Chondrocyte (in vitro differentiated cells): ENCODE results near the gene UBFD1. TPM values are rescaled to one million over a fixed set of nuclear protein-coding genes. Genes with fewer than 3 reads are reported as not detected.

Experiments
- DNase-seq: peaks from one replicate; pipeline ENCODE4 v3.0.0; 2021; ENCODE audit warnings: mixed read lengths, low spot score
- H3K27ac Mint-ChIP-seq: one replicate; pipeline ENCODE4 v1.8.0; 2021; ENCODE audit warnings: mild to moderate bottlenecking, moderate library complexity, mixed read lengths; ENCODE audit not compliant: unreplicated experiment
- H3K27me3 Mint-ChIP-seq: 2 replicates; pipeline ENCODE4 v1.8.0; 2021; ENCODE audit warnings: low read depth, mixed read lengths
- H3K36me3 Mint-ChIP-seq: 2 replicates; pipeline ENCODE4 v1.8.0; 2021; ENCODE audit warnings: low read depth, mixed read lengths
- H3K4me1 Mint-ChIP-seq: 2 replicates; pipeline ENCODE4 v1.8.0; 2021; ENCODE audit warnings: low read depth, mild to moderate bottlenecking, mixed read lengths
- H3K4me3 Mint-ChIP-seq: one replicate; pipeline ENCODE4 v1.8.0; 2021; ENCODE audit warnings: mild to moderate bottlenecking, moderate library complexity, mixed read lengths; ENCODE audit not compliant: unreplicated experiment
- H3K9me3 Mint-ChIP-seq: 2 replicates; pipeline ENCODE4 v1.8.0; 2021; ENCODE audit warnings: low read depth, mixed read lengths
- total RNA-seq: library from RNA; stranded (reverse); gene quantifications from 3 replicates; pipeline ENCODE4 v1.2.1, GENCODE V29; 2021
- TF ChIP-seq, protein P1 (sequence below): fragments of 200-600 bp; sonication (generic); IDR thresholded peaks from 2 replicates; pipeline ENCODE4 v1.5.0; 2021; ENCODE audit warnings: antibody characterized with exemption, mild to moderate bottlenecking, moderate library complexity

The UBFD1 gene
- total RNA-seq, 1 donor from 2014 or later = 105 TPM

DNA sequence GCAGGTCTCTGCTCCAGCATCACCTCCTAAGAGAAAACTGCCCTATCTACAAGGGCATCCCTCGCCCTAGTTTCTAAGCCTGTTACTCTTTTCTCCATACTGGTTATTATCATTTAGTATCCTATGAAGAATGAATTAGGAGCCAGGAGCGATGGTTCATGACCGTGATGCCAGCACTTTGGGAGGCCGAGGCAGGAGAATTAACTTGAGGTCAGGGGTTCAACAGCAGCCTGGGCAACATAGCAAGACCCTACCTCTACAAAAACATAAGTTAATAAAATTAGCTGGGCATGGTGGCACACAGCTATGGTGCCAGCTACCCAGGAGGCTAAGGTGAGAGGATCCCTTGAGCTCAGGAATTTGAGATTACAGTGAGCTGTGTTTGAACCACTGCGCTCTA is 7.6 kb upstream of the UBFD1 start:
- Mint-ChIP-seq H3K27ac (no peak overlapping the region), H3K9me3 (no peaks in the 10 kb centered on the region), H3K4me1 (no peaks in the 10 kb centered on the region), H3K27me3 (no peaks in the 10 kb centered on the region), H3K4me3 (no peak overlapping the region), H3K36me3 (peaks cover 19% of the 10 kb centered on the region)
- TF ChIP-seq, protein P1, sequence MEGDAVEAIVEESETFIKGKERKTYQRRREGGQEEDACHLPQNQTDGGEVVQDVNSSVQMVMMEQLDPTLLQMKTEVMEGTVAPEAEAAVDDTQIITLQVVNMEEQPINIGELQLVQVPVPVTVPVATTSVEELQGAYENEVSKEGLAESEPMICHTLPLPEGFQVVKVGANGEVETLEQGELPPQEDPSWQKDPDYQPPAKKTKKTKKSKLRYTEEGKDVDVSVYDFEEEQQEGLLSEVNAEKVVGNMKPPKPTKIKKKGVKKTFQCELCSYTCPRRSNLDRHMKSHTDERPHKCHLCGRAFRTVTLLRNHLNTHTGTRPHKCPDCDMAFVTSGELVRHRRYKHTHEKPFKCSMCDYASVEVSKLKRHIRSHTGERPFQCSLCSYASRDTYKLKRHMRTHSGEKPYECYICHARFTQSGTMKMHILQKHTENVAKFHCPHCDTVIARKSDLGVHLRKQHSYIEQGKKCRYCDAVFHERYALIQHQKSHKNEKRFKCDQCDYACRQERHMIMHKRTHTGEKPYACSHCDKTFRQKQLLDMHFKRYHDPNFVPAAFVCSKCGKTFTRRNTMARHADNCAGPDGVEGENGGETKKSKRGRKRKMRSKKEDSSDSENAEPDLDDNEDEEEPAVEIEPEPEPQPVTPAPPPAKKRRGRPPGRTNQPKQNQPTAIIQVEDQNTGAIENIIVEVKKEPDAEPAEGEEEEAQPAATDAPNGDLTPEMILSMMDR = no peak
- DNase-seq = peak; percentile 18

- no peak for DNase-seq
- peaks cover 15% of the 10 kb centered on the region for H3K36me3 Mint-ChIP-seq
- no peaks in the 10 kb centered on the region for H3K9me3 Mint-ChIP-seq
- H3K4me1 Mint-ChIP-seq = peaks cover 12% of the 10 kb centered on the region
- no peak overlapping the region for H3K4me3 Mint-ChIP-seq
- H3K27ac Mint-ChIP-seq = no peak overlapping the region
- H3K27me3 Mint-ChIP-seq = no peaks in the 10 kb centered on the region
- TF ChIP-seq, protein P1 = no peak
Observed at GRCh38 chr16:23552161-23552560, 5.4 kb upstream of the UBFD1 start.

DNA sequence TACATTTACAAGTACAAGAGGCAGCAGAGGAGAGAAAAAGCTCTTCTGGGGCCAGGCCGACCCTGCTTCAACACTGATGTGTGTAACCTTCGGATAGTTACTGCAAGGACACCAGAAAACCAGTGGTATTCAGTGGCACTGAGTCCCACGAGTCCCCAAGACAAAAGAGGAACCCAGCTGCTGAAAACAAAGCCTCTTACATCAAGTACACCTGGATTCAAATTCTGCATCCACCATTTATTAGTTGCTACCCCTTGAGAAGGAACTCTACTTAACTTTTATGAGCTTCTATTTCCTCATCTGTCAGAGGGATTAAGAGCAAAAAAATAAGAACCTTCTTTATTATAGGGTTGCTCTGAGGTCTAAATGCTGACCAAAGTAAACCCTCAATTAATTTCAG is 3.0 kb upstream of the UBFD1 start:
- Mint-ChIP-seq H3K27me3 (no peaks in the 10 kb centered on the region), H3K27ac (peak overlapping the region; percentile 13), H3K4me1 (peaks cover 25% of the 10 kb centered on the region), H3K4me3 (no peak overlapping the region), H3K9me3 (no peaks in the 10 kb centered on the region), H3K36me3 (peaks cover 10% of the 10 kb centered on the region)
- DNase-seq = no peak
- TF ChIP-seq, protein P1 = no peak

- Mint-ChIP-seq H3K36me3 (peaks cover 12% of the 10 kb centered on the region), H3K4me1 (peaks cover 35% of the 10 kb centered on the region), H3K4me3 (peak overlapping the region; percentile 90), H3K9me3 (no peaks in the 10 kb centered on the region), H3K27me3 (no peaks in the 10 kb centered on the region), H3K27ac (peak overlapping the region; percentile 91)
- TF ChIP-seq, protein P1 = no peak
- DNase-seq = no peak
Observed at GRCh38 chr16:23557779-23558702, 514 bp downstream of the UBFD1 start.

- TF ChIP-seq, protein P1 = no peak
- Mint-ChIP-seq H3K36me3 (peaks cover 32% of the 10 kb centered on the region), H3K4me3 (no peak overlapping the region), H3K4me1 (peaks cover 28% of the 10 kb centered on the region), H3K27me3 (no peaks in the 10 kb centered on the region), H3K27ac (no peak overlapping the region), H3K9me3 (no peaks in the 10 kb centered on the region)
- no peak for DNase-seq
Observed at GRCh38 chr16:23561586-23561985, 4.1 kb downstream of the UBFD1 start.
